Activated T-helper 17 cell treated with anti-CD3 and anti-CD28 coated beads, Interleukin-2, amount 50 U/mL, for 72 hours (primary cell): ENCODE measurements around the gene PLXNC1. TPM values are rescaled to one million over a fixed set of nuclear protein-coding genes. Genes with fewer than 3 reads are reported as not detected.

Source experiments
- ATAC-seq: fragments of 150-1000 bp; cut with Tn5 transposase; replicated peaks from 2 replicates; pipeline ENCODE4 v1.10.0; 2021; ENCODE audit warnings: mild to moderate bottlenecking, moderate library complexity
- H3K27ac Mint-ChIP-seq: one replicate; pipeline ENCODE4 v1.8.0; 2022; ENCODE audit warnings: mixed read lengths
- H3K27me3 Mint-ChIP-seq: one replicate; pipeline ENCODE4 v1.8.0; 2022; ENCODE audit warnings: mixed read lengths
- H3K36me3 Mint-ChIP-seq: one replicate; pipeline ENCODE4 v1.8.0; 2022; ENCODE audit warnings: low read depth, mild to moderate bottlenecking, mixed read lengths
- H3K4me1 Mint-ChIP-seq: one replicate; pipeline ENCODE4 v1.8.0; 2022; ENCODE audit warnings: mixed read lengths
- H3K4me3 Mint-ChIP-seq: one replicate; pipeline ENCODE4 v1.8.0; 2022; ENCODE audit warnings: mild to moderate bottlenecking, mixed read lengths
- H3K9me3 Mint-ChIP-seq: one replicate; pipeline ENCODE4 v1.8.0; 2022; ENCODE audit warnings: mixed read lengths
- total RNA-seq, 2 donors: library from RNA; stranded (reverse); gene quantifications; one replicate each; pipeline ENCODE4 v1.2.3, GENCODE V29; 2022

The PLXNC1 gene
- total RNA-seq, 2 donors from 2014 or later = 4.9 to 7.5 TPM

GRCh38 chr12:94207467-94207848 lies 59.1 kb downstream of the PLXNC1 start:
- peaks cover 52% of the 10 kb centered on the region for H3K4me1 Mint-ChIP-seq
- H3K27me3 Mint-ChIP-seq = no peaks in the 10 kb centered on the region
- ATAC-seq = no peak
- peak overlapping the region; percentile 97 for H3K27ac Mint-ChIP-seq
- peak overlapping the region; percentile 80 for H3K4me3 Mint-ChIP-seq
- H3K9me3 Mint-ChIP-seq = peaks cover 4% of the 10 kb centered on the region
- peaks cover 9% of the 10 kb centered on the region for H3K36me3 Mint-ChIP-seq

- peak overlapping the region; percentile 80 for H3K4me3 Mint-ChIP-seq
- H3K27me3 Mint-ChIP-seq = no peaks in the 10 kb centered on the region
- ATAC-seq = peak; percentile 81
- peaks cover 9% of the 10 kb centered on the region for H3K36me3 Mint-ChIP-seq
- H3K4me1 Mint-ChIP-seq = peaks cover 46% of the 10 kb centered on the region
- H3K9me3 Mint-ChIP-seq = no peaks in the 10 kb centered on the region
- H3K27ac Mint-ChIP-seq = peak overlapping the region; percentile 97
Measured at GRCh38 chr12:94207849-94208621, 59.7 kb downstream of the PLXNC1 start.

GRCh38 chr12:94208622-94208966 lies 60.2 kb downstream of the PLXNC1 start:
- H3K4me1 Mint-ChIP-seq = peaks cover 46% of the 10 kb centered on the region
- peak; percentile 74 for ATAC-seq
- no peaks in the 10 kb centered on the region for H3K27me3 Mint-ChIP-seq
- H3K36me3 Mint-ChIP-seq = peaks cover 9% of the 10 kb centered on the region
- peak overlapping the region; percentile 80 for H3K4me3 Mint-ChIP-seq
- H3K27ac Mint-ChIP-seq = peak overlapping the region; percentile 97
- no peaks in the 10 kb centered on the region for H3K9me3 Mint-ChIP-seq

- Mint-ChIP-seq H3K4me1 (peaks cover 45% of the 10 kb centered on the region), H3K4me3 (peak overlapping the region; percentile 80), H3K9me3 (no peaks in the 10 kb centered on the region), H3K36me3 (peaks cover 9% of the 10 kb centered on the region), H3K27me3 (no peaks in the 10 kb centered on the region), H3K27ac (peak overlapping the region; percentile 97)
- no peak for ATAC-seq
Measured at GRCh38 chr12:94209240-94209639, 60.9 kb downstream of the PLXNC1 start.

GRCh38 chr12:94211021-94211420 lies 62.6 kb downstream of the PLXNC1 start:
- H3K4me1 Mint-ChIP-seq = peaks cover 31% of the 10 kb centered on the region
- H3K4me3 Mint-ChIP-seq = no peak overlapping the region
- no peaks in the 10 kb centered on the region for H3K9me3 Mint-ChIP-seq
- no peak for ATAC-seq
- no peak overlapping the region for H3K27ac Mint-ChIP-seq
- H3K36me3 Mint-ChIP-seq = peaks cover 9% of the 10 kb centered on the region
- no peaks in the 10 kb centered on the region for H3K27me3 Mint-ChIP-seq

GRCh38 chr12:94218233-94218632 lies 69.9 kb downstream of the PLXNC1 start:
- Mint-ChIP-seq H3K27ac (no peak overlapping the region), H3K4me3 (no peak overlapping the region), H3K36me3 (peaks cover 15% of the 10 kb centered on the region), H3K9me3 (no peaks in the 10 kb centered on the region), H3K4me1 (no peaks in the 10 kb centered on the region), H3K27me3 (no peaks in the 10 kb centered on the region)
- no peak for ATAC-seq

- Mint-ChIP-seq H3K4me3 (no peak overlapping the region), H3K27ac (no peak overlapping the region), H3K36me3 (peaks cover 27% of the 10 kb centered on the region), H3K4me1 (no peaks in the 10 kb centered on the region), H3K27me3 (no peaks in the 10 kb centered on the region), H3K9me3 (no peaks in the 10 kb centered on the region)
- ATAC-seq = no peak
Measured at GRCh38 chr12:94219622-94220302, 71.4 kb downstream of the PLXNC1 start.

GRCh38 chr12:94220804-94221203 lies 72.4 kb downstream of the PLXNC1 start:
- no peaks in the 10 kb centered on the region for H3K9me3 Mint-ChIP-seq
- H3K4me1 Mint-ChIP-seq = no peaks in the 10 kb centered on the region
- no peaks in the 10 kb centered on the region for H3K27me3 Mint-ChIP-seq
- peaks cover 28% of the 10 kb centered on the region for H3K36me3 Mint-ChIP-seq
- no peak overlapping the region for H3K27ac Mint-ChIP-seq
- ATAC-seq = no peak
- H3K4me3 Mint-ChIP-seq = no peak overlapping the region

- Mint-ChIP-seq H3K36me3 (peaks cover 45% of the 10 kb centered on the region), H3K4me3 (no peak overlapping the region), H3K27me3 (no peaks in the 10 kb centered on the region), H3K9me3 (no peaks in the 10 kb centered on the region), H3K27ac (no peak overlapping the region), H3K4me1 (no peaks in the 10 kb centered on the region)
- no peak for ATAC-seq
Measured at GRCh38 chr12:94222351-94223084, 74.1 kb downstream of the PLXNC1 start.

- Mint-ChIP-seq H3K4me1 (no peaks in the 10 kb centered on the region), H3K36me3 (peaks cover 57% of the 10 kb centered on the region), H3K9me3 (no peaks in the 10 kb centered on the region), H3K27me3 (no peaks in the 10 kb centered on the region), H3K4me3 (no peak overlapping the region), H3K27ac (no peak overlapping the region)
- no peak for ATAC-seq
Measured at GRCh38 chr12:94223842-94224241, 75.5 kb downstream of the PLXNC1 start.

- no peaks in the 10 kb centered on the region for H3K27me3 Mint-ChIP-seq
- peaks cover 4% of the 10 kb centered on the region for H3K4me1 Mint-ChIP-seq
- no peaks in the 10 kb centered on the region for H3K9me3 Mint-ChIP-seq
- no peak overlapping the region for H3K27ac Mint-ChIP-seq
- peaks cover 52% of the 10 kb centered on the region for H3K36me3 Mint-ChIP-seq
- no peak for ATAC-seq
- H3K4me3 Mint-ChIP-seq = no peak overlapping the region
Measured at GRCh38 chr12:94225506-94225905, 77.1 kb downstream of the PLXNC1 start.

- no peak for ATAC-seq
- no peaks in the 10 kb centered on the region for H3K27me3 Mint-ChIP-seq
- H3K36me3 Mint-ChIP-seq = peaks cover 47% of the 10 kb centered on the region
- H3K4me1 Mint-ChIP-seq = peaks cover 6% of the 10 kb centered on the region
- no peaks in the 10 kb centered on the region for H3K9me3 Mint-ChIP-seq
- H3K4me3 Mint-ChIP-seq = no peak overlapping the region
- H3K27ac Mint-ChIP-seq = no peak overlapping the region
Measured at GRCh38 chr12:94225947-94226630, 77.7 kb downstream of the PLXNC1 start.

GRCh38 chr12:94227066-94227465 lies 78.7 kb downstream of the PLXNC1 start:
- H3K27me3 Mint-ChIP-seq = no peaks in the 10 kb centered on the region
- H3K36me3 Mint-ChIP-seq = peaks cover 46% of the 10 kb centered on the region
- H3K4me3 Mint-ChIP-seq = no peak overlapping the region
- H3K9me3 Mint-ChIP-seq = no peaks in the 10 kb centered on the region
- no peak for ATAC-seq
- peaks cover 6% of the 10 kb centered on the region for H3K4me1 Mint-ChIP-seq
- H3K27ac Mint-ChIP-seq = no peak overlapping the region

GRCh38 chr12:94228488-94228907 lies 80.1 kb downstream of the PLXNC1 start:
- Mint-ChIP-seq H3K27me3 (no peaks in the 10 kb centered on the region), H3K4me3 (no peak overlapping the region), H3K36me3 (peaks cover 45% of the 10 kb centered on the region), H3K4me1 (peaks cover 6% of the 10 kb centered on the region), H3K9me3 (no peaks in the 10 kb centered on the region), H3K27ac (no peak overlapping the region)
- no peak for ATAC-seq
